Activated B cell treated with CpG ODN at 0.5 μM for 24 hours (primary cell): ENCODE data around the gene TAF13. TPM values are rescaled to one million over a fixed set of nuclear protein-coding genes. Genes with fewer than 3 reads are reported as not detected.

Experiments
- ATAC-seq: fragments of 200-7000 bp; cut with Tn5 transposase; one replicate; pipeline ENCODE4 v1.10.0; 2021; ENCODE audit warnings: low read depth, mild to moderate bottlenecking, moderate library complexity
- CTCF ChIA-PET: fragments of 350-600 bp; sonication (Branson Sonifier 250); formaldehyde crosslinking; loops from one replicate; lab custom pipeline; 2021; ENCODE audit warnings: antibody characterized with exemption; lab: Charles Lee
- POLR2A ChIA-PET: fragments of 350-600 bp; sonication (Branson Sonifier 250); formaldehyde crosslinking; loops from one replicate; lab custom pipeline; 2021; ENCODE audit warnings: antibody characterized with exemption; lab: Charles Lee
- DNase-seq: peaks from one replicate; pipeline ENCODE4 v3.0.0; 2022
- H3K27ac Mint-ChIP-seq: one replicate; pipeline ENCODE4 v1.8.0; 2020; ENCODE audit warnings: mixed read lengths
- H3K27me3 Mint-ChIP-seq: one replicate; pipeline ENCODE4 v1.8.0; 2021; ENCODE audit warnings: mixed read lengths
- H3K36me3 Mint-ChIP-seq: one replicate; pipeline ENCODE4 v1.8.0; 2021; ENCODE audit warnings: low read depth, mixed read lengths
- H3K4me1 Mint-ChIP-seq: one replicate; pipeline ENCODE4 v1.8.0; 2021; ENCODE audit warnings: mixed read lengths
- H3K4me3 Mint-ChIP-seq: one replicate; pipeline ENCODE4 v1.8.0; 2020; ENCODE audit warnings: mild to moderate bottlenecking, mixed read lengths
- H3K9me3 Mint-ChIP-seq: one replicate; pipeline ENCODE4 v1.8.0; 2020; ENCODE audit warnings: mixed read lengths
- intact Hi-C: fragments of 100-400 bp; cut with micrococcal nuclease; formaldehyde crosslinking; loops from one replicate; pipeline ENCODE4 v1.15.1; 2024
- total RNA-seq: library from RNA; stranded (reverse); gene quantifications from 2 replicates; pipeline ENCODE4 v1.2.3, GENCODE V29; 2022
- TF ChIP-seq, protein P1 (sequence below): fragments of 200-600 bp; IDR thresholded peaks from one replicate; pipeline ENCODE4 v1.8.0; 2022; ENCODE audit warnings: antibody characterized with exemption, mild to moderate bottlenecking

Gene TAF13
- total RNA-seq, 1 donor from 2014 or later: 18.5 TPM

DNA sequence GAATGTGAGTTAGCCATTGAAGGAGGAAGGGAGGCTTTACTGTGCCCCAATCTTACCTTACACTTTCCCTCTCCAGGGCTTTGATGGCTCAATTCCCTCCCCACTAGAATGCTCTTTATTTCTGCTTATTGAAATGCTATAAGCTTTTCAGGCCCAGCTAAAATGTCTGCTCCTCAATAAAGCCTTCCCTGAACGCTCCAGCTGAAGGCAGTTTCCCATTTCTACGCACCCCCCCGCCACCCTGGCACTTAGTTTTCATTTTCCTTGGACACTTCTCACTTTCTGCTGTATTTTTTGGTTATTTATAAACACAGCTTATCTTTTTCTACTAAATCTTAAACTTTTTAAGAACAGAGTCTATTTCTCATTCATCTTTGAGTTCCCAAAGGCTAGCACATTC, 7.7 kb upstream of the TAF13 start:
- Mint-ChIP-seq H3K36me3 (no peaks in the 10 kb centered on the region), H3K4me1 (no peaks in the 10 kb centered on the region), H3K27ac (no peak overlapping the region), H3K4me3 (no peak overlapping the region), H3K9me3 (no peaks in the 10 kb centered on the region), H3K27me3 (no peaks in the 10 kb centered on the region)
- DNase-seq: no peak
- ATAC-seq: no peak
- TF ChIP-seq, protein P1, sequence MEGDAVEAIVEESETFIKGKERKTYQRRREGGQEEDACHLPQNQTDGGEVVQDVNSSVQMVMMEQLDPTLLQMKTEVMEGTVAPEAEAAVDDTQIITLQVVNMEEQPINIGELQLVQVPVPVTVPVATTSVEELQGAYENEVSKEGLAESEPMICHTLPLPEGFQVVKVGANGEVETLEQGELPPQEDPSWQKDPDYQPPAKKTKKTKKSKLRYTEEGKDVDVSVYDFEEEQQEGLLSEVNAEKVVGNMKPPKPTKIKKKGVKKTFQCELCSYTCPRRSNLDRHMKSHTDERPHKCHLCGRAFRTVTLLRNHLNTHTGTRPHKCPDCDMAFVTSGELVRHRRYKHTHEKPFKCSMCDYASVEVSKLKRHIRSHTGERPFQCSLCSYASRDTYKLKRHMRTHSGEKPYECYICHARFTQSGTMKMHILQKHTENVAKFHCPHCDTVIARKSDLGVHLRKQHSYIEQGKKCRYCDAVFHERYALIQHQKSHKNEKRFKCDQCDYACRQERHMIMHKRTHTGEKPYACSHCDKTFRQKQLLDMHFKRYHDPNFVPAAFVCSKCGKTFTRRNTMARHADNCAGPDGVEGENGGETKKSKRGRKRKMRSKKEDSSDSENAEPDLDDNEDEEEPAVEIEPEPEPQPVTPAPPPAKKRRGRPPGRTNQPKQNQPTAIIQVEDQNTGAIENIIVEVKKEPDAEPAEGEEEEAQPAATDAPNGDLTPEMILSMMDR: no peak
- intact Hi-C loops: no loop called here
- CTCF ChIA-PET: no interaction called here
- POLR2A ChIA-PET: interaction anchor here (1.2 to 2.1 kb wide), 2 partner anchors 17 to 41 kb away, joined by 3 to 8 read pairs; partner anchors contain the start of gene WDR47

DNA sequence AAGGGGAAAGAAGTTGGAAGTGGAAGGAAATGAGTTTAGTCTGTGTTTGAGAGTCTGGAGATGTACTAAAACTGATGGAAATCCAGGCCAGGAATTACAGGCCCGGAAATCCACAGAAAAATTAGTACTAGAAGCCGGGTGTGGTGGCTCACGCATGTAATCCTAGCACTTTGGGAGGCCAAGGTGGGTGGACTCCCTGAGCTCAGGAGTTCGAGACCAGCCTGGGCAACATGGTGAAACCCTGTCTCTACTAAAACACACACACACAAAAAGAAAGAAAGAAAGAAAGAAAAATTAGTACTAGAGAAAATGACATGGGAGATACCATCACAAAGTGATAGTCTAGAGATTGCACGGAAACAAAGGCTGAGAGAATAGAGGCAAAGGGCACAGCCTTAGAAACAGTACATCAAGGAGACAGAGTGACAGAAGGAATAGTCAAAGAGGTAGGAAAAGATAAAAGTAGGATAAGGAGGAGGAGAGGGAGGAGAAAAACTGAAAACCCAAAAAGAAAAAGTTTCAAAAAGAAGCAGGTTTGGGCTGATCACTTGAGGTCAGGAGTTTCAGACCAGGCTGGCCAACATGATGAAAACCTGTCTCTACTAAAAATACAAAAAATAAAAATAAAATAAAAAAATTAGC, 4.8 kb upstream of the TAF13 start:
- TF ChIP-seq, protein P1: no peak
- H3K27me3 Mint-ChIP-seq: no peaks in the 10 kb centered on the region
- ATAC-seq (no peak), DNase-seq (no peak)
- peaks cover 12% of the 10 kb centered on the region for H3K4me1 Mint-ChIP-seq
- no peak overlapping the region for H3K27ac Mint-ChIP-seq
- ChIA-PET CTCF (no interaction called here), POLR2A (no interaction called here)
- no peaks in the 10 kb centered on the region for H3K9me3 Mint-ChIP-seq
- H3K4me3 Mint-ChIP-seq: no peak overlapping the region
- H3K36me3 Mint-ChIP-seq: peaks cover 5% of the 10 kb centered on the region
- intact Hi-C loops: no loop called here

DNA sequence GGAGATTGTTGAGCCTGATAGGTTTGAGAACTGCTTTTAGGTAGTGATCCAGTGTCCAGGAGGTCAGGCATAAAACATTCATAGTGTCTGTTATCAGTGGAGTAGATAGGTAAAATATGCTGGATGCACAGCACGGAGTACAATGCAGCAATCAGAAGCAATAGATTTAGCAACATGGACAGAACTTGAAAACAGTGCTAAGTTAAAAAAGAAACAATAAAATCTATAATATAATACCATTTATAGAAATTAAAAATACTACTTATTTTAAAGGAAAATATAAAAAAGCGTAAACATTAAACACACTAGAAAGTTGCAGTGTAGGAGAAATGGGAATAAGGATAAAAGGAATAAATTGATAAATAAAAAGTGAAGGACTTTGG, 3.4 kb upstream of the TAF13 start:
- Mint-ChIP-seq H3K36me3 (peaks cover 9% of the 10 kb centered on the region), H3K4me3 (no peak overlapping the region), H3K27me3 (no peaks in the 10 kb centered on the region), H3K4me1 (peaks cover 23% of the 10 kb centered on the region), H3K27ac (no peak overlapping the region), H3K9me3 (no peaks in the 10 kb centered on the region)
- TF ChIP-seq, protein P1: no peak
- ChIA-PET POLR2A (interaction anchor here (4.0 kb wide), 1 partner anchor 21 kb away, joined by 88 read pairs; no protein-coding TSS in a partner anchor), CTCF (no interaction called here)
- intact Hi-C loops: no loop called here
- DNase-seq: no peak
- ATAC-seq: no peak

DNA sequence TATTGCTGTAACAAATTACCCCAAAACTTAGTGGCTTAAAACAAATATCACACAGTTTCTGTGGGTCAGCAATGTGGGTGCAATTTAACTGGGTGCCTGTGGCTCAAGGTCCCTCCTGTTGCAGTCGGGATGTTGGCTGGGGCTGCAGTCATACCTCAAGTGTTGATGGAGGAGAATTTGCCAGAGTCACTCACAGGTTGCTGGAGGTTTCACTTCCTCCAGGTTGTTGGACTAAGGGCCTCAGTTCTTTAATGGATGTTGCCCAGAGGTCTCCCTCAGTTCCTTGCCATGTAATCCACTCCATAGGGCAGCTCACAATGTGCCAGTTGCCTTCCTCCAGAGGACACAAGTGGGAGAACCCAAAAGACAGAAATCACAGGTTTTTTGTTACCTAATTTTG, 2.5 kb upstream of the TAF13 start:
- peaks cover 25% of the 10 kb centered on the region for H3K4me1 Mint-ChIP-seq
- H3K9me3 Mint-ChIP-seq: no peaks in the 10 kb centered on the region

DNA sequence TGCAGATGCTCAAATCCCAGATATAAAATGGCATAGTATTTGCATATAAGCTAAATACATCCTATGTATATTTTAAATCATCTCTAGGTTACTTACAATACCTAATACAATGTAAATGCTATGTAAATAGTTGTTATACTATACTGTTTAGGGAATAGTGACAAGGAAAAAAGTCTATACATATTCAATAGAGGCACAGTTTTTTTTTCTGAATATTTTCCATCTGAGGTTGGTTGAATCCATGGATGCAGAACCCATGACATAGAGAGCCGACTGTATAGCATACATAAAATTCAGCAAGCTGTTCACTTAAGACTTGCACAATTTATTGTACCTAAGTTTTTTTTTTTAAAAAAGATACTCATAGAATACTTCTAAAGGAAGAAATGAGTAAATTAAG, 6.5 kb downstream of the TAF13 start:
- intact Hi-C loops: no loop called here
- Mint-ChIP-seq H3K36me3 (peaks cover 43% of the 10 kb centered on the region), H3K4me3 (no peak overlapping the region), H3K9me3 (no peaks in the 10 kb centered on the region), H3K27ac (no peak overlapping the region), H3K27me3 (no peaks in the 10 kb centered on the region), H3K4me1 (peaks cover 2% of the 10 kb centered on the region)
- DNase-seq: no peak
- ChIA-PET POLR2A (no interaction called here), CTCF (no interaction called here)
- TF ChIP-seq, protein P1: no peak
- ATAC-seq: no peak

More for the DNA sequence above, 2.5 kb upstream of the TAF13 start:
- no peak overlapping the region for H3K27ac Mint-ChIP-seq
- TF ChIP-seq, protein P1: no peak
- ChIA-PET POLR2A (interaction anchor here (3.1 to 4.0 kb wide), 2 partner anchors 12 to 22 kb away, joined by 60 to 88 read pairs; partner anchors contain the start of gene TMEM167B), CTCF (interaction anchor here (1.1 kb wide), 1 partner anchor 34 kb away, joined by 3 read pairs; a partner anchor contains a TSS)
- DNase-seq: no peak
- no peak overlapping the region for H3K4me3 Mint-ChIP-seq
- peaks cover 13% of the 10 kb centered on the region for H3K36me3 Mint-ChIP-seq
- intact Hi-C loops: no loop called here
- ATAC-seq: no peak
- no peaks in the 10 kb centered on the region for H3K27me3 Mint-ChIP-seq
